ENCODE measurements around the gene OR8B8. TPM values are rescaled to one million over a fixed set of nuclear protein-coding genes. Genes with fewer than 3 reads are reported as not detected.
"Not testable (repeated sequence)": the region's sequence is repeated elsewhere in the genome, so short reads cannot be mapped to it uniquely, and the experiment has no call there.

The OR8B8 gene
- total RNA-seq, 4 donors from 2014 or later = not detected

DNA sequence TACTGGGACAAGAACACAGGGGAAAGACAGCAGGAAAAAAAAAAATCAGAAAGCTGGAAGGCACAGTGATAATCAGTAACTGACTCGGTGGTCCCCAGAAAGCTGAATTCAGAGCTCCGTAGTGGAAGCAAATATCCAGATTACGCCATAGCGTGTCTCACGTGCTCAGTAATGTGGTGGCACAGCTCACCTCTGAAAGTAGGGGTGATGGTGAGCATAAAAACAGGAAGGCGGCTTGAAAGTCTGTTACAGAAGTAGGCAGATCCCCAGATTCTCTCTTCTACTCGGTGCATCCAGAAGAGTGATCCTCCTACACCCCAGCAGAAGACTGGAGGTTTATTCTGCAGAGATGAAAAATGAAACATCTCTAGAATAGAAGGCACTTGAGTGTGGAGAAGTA, 35.6 kb downstream of the OR8B8 start:
- H3K9me3 ChIP-seq = no peaks in the 10 kb centered on the region
- H3K4me3 ChIP-seq = no peak overlapping the region
- no peak overlapping the region for H3K27ac ChIP-seq
- H3K36me3 ChIP-seq = no peaks in the 10 kb centered on the region
- TF ChIP-seq POLR2A (IDR thresholded peaks at IDR 0.05) = no peak
- TF ChIP-seq, protein P1, sequence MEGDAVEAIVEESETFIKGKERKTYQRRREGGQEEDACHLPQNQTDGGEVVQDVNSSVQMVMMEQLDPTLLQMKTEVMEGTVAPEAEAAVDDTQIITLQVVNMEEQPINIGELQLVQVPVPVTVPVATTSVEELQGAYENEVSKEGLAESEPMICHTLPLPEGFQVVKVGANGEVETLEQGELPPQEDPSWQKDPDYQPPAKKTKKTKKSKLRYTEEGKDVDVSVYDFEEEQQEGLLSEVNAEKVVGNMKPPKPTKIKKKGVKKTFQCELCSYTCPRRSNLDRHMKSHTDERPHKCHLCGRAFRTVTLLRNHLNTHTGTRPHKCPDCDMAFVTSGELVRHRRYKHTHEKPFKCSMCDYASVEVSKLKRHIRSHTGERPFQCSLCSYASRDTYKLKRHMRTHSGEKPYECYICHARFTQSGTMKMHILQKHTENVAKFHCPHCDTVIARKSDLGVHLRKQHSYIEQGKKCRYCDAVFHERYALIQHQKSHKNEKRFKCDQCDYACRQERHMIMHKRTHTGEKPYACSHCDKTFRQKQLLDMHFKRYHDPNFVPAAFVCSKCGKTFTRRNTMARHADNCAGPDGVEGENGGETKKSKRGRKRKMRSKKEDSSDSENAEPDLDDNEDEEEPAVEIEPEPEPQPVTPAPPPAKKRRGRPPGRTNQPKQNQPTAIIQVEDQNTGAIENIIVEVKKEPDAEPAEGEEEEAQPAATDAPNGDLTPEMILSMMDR (IDR thresholded peaks at IDR 0.05) = no peak
- H3K27me3 ChIP-seq = no peaks in the 10 kb centered on the region
- no peaks in the 10 kb centered on the region for H3K4me1 ChIP-seq
- no peak for DNase-seq

DNA sequence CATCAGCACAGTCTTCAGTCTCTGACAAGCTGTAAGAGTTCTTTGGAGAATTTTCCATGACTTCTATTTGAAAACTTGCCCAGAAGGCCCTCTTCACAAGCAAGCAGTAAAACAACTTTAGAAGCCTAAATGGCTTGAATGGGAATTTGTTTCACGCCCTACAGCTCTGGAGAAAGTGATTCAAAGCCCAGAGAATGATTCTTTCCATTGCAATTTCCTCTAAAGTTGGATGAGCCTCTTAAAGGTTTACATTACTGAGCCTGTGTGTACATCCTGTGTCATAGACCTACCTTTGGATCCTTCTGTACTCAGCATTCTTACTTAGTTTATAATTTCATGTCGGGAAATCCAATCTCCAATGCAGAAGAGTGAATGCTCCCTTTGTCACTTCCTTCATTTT, 39.9 kb downstream of the OR8B8 start:
- Histone ChIP-seq H3K9me3 (no peaks in the 10 kb centered on the region), H3K27ac (no peak overlapping the region), H3K27me3 (no peaks in the 10 kb centered on the region), H3K36me3 (no peaks in the 10 kb centered on the region), H3K4me3 (no peak overlapping the region), H3K4me1 (no peaks in the 10 kb centered on the region)
- no peak for TF ChIP-seq POLR2A (IDR thresholded peaks at IDR 0.05)
- TF ChIP-seq, protein P1 (IDR thresholded peaks at IDR 0.05) = no peak
- DNase-seq = no peak

DNA sequence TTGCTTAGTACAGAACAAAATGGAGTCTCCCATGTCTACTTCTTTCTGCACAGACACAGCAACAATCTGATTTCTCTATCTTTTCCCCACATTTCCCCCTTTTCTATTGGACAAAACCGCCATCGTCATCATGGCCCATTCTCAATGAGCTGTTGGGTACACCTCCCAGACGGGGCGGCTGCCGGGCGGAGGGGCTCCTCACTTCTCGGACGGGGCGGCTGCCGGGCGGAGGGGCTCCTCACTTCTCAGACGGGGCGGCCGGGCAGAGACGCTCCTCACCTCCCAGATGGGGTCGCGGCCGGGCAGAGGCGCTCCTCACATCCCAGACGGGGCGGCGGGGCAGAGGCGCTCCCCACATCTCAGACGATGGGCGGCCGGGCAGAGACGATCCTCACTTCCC, 42.3 kb downstream of the OR8B8 start:
- not testable (repeated sequence) for H3K36me3 ChIP-seq, DNase-seq, H3K9me3 ChIP-seq, H3K27ac ChIP-seq, H3K4me1 ChIP-seq, H3K4me3 ChIP-seq, H3K27me3 ChIP-seq

GRCh38 chr11:124402326-124402922, 43.1 kb downstream of the OR8B8 start:
- no peak overlapping the region for H3K4me3 ChIP-seq
- TF ChIP-seq, protein P1 (IDR thresholded peaks at IDR 0.05) = peak in 5 of 6 experiments; percentile 16 to 61 (median 53)
- no peak for TF ChIP-seq POLR2A (IDR thresholded peaks at IDR 0.05)
- peak in 2 of 3 donors; percentile 28 to 80 for DNase-seq
- no peaks in the 10 kb centered on the region for H3K36me3 ChIP-seq
- no peaks in the 10 kb centered on the region for H3K9me3 ChIP-seq
- H3K27me3 ChIP-seq = no peaks in the 10 kb centered on the region
- no peak overlapping the region for H3K27ac ChIP-seq
- no peaks in the 10 kb centered on the region for H3K4me1 ChIP-seq

- TF ChIP-seq, protein P1 (IDR thresholded peaks at IDR 0.05) = no peak
- TF ChIP-seq POLR2A (IDR thresholded peaks at IDR 0.05) = no peak
- Histone ChIP-seq H3K36me3 (no peaks in the 10 kb centered on the region), H3K9me3 (no peaks in the 10 kb centered on the region), H3K4me3 (no peak within 1 kb of the TSS), H3K27me3 (no peaks in the 10 kb centered on the region), H3K27ac (no peak within 1 kb of the TSS), H3K4me1 (no peaks in the 10 kb centered on the region)
- DNase-seq = no peak
These were observed 46.6 kb downstream of the OR8B8 start, which contains the start of gene OR8B3 for GRCh38 chr11:124398924-124399323. OR8B3 (minus strand) TSS chr11:124399024; CDS start chr11:124397351, 1,673 bp downstream.

GRCh38 chr11:124396847-124397246, 48.6 kb downstream of the OR8B8 start:
- not testable (repeated sequence) for H3K36me3 ChIP-seq, H3K4me1 ChIP-seq, DNase-seq, H3K9me3 ChIP-seq, H3K4me3 ChIP-seq, H3K27ac ChIP-seq, H3K27me3 ChIP-seq

GRCh38 chr11:124394408-124394807, 51.1 kb downstream of the OR8B8 start:
- DNase-seq = no peak
- H3K36me3 ChIP-seq = no peaks in the 10 kb centered on the region
- H3K27ac ChIP-seq = no peak overlapping the region
- no peaks in the 10 kb centered on the region for H3K27me3 ChIP-seq
- no peaks in the 10 kb centered on the region for H3K9me3 ChIP-seq
- TF ChIP-seq, protein P1 (IDR thresholded peaks at IDR 0.05) = no peak
- no peak for TF ChIP-seq POLR2A (IDR thresholded peaks at IDR 0.05)
- H3K4me1 ChIP-seq = no peaks in the 10 kb centered on the region
- no peak overlapping the region for H3K4me3 ChIP-seq
